GM12872 (cell line): ENCODE measurements around the gene CNNM4.

ENCODE experiments used
- CTCF ChIP-seq: IDR thresholded peaks from 3 replicates; pipeline ENCODE4 v1.5.1; 2011; ENCODE audit warnings: low read depth, mild to moderate bottlenecking, low read length, moderate library complexity; ENCODE audit not compliant: insufficient read depth

The CNNM4 gene

GRCh38 chr2:96730212-96730611, 30.5 kb upstream of the CNNM4 start:
- TF ChIP-seq CTCF, result no peak

DNA sequence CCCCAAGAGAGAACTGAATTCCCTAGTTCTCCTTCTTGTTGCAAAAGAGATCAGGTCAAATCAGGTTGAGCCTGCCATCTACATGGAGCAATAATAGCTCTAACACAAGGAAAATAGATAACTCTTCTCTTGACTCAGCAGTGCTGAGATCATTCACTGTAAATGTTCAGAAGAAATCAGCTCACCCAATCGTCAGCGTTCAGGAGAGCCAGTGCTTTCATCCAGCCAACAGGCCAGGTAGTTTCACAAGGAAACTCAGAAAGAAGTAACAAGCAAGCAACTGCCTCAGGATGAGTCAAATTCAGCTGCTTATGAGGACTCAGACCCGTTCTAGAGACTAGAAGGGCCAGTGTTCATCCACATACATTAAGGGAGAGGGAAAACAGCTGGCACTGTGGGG, 26.8 kb upstream of the CNNM4 start:
- TF ChIP-seq CTCF, result no peak

GRCh38 chr2:96734880-96735583, 25.7 kb upstream of the CNNM4 start:
- no peak for TF ChIP-seq CTCF

- TF ChIP-seq CTCF, result no peak
Observed at GRCh38 chr2:96737251-96737650, 23.5 kb upstream of the CNNM4 start.

GRCh38 chr2:96737831-96738230, 22.9 kb upstream of the CNNM4 start:
- TF ChIP-seq CTCF, result no peak

DNA sequence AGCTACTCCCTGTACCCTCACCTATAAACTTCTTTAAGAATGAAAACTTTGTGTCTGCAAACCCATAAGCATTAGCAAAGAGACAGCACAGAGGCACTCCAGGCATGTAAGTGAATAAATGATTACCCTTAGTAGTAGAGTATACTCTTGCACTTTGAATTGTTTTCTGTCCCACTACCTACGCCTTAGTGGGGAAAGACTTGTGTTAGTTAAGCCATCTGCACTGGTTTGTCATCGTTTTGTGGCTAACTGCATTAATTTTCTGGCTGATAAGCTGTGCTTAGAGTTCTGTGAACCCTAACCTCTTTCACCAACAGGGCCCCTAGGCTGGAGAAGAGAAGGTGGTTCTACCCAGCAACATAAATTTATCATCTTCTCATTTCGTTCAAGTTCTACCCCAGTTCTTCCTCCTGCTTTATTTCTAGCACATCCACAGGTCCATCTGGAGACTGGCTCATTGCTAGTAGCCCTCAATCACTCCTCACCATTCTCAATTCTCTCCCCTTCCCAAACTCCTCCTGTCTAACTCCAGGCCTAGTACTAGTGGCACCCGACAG, 21.5 kb upstream of the CNNM4 start:
- no peak for TF ChIP-seq CTCF

DNA sequence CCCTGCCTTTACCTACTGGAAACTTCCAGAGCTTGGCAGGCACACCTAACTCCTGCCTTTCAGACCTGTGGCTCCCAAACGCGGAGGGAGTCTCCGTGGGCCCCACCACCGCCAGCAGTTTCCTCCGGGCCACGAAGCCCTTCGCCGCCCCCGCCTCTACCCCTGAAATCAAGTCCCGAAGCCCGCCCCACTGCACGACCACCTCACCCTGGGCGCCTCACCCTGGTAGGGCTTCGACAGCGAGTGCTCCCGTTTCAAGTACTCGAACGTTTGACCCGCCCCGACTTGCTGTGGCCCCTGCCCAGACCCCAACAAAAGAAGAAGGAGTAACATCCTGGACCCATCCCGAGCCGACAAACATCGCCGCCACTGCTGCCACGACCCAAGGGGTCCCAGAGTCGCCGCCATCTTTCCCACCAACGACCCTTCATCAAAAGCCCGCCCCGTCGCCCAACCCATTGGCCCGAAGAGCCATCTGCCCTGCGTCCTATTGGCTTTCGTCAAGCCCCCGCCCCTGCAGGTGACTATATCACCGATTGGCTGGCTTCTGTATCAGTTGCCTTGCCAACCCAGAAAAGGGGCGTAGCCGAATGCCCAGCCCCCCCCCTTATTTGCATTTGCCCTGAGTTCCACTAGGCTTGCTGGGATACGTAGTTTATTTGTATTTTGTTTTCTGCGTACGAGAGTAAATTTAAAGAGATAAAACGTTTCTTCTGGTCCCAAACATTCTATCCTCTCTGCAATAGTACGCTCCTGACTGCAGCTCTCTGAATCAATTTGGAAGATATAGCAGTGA, 20.9 kb upstream of the CNNM4 start, which contains the start of gene LMAN2L:
Gene LMAN2L, minus strand, starts transcription at position 432 of the 796 bp plus-strand sequence. Its CDS starts 24 bp downstream, at position 408.
- no peak for TF ChIP-seq CTCF
